ENCODE data around the gene ARHGEF4.

ARHGEF4 gene

DNA sequence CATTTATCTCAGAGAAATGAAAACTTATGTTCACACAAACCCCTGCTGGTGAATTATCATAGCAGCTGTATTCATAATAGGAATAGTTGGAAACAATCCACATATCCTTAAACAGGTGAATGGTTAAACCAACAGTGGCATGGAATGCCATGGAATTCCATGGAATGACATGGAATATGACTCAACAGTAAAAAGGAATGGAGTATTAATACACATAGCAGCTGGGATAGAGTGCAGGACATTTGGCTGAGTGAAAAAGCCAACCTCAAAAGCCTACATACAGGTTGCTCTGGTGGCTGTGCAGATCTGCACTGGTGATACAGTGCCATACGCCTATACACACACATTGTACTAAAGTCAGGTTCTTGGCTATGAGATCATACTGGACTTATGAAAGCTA is 187.0 kb downstream of the ARHGEF4 start:
- no peak for DNase-seq

DNA sequence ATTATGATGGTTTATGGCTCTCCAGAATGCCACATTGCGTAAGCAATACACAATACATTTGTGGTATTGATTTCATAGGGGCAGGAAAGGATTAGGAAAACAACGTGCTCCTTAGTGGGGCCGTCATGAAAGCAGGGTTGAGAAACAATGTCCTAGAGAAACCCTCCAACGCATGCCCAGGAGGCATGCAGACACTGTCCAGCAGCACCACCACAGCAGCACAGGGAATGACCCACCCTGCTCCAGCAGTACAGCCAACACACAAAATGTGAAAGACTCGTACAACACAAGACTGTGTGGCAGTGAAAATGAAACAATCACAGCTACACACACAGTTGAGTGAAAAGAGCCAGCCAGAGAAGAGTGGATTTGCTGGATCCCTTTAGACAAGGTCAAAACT is 190.2 kb downstream of the ARHGEF4 start:
- no peak for DNase-seq

DNA sequence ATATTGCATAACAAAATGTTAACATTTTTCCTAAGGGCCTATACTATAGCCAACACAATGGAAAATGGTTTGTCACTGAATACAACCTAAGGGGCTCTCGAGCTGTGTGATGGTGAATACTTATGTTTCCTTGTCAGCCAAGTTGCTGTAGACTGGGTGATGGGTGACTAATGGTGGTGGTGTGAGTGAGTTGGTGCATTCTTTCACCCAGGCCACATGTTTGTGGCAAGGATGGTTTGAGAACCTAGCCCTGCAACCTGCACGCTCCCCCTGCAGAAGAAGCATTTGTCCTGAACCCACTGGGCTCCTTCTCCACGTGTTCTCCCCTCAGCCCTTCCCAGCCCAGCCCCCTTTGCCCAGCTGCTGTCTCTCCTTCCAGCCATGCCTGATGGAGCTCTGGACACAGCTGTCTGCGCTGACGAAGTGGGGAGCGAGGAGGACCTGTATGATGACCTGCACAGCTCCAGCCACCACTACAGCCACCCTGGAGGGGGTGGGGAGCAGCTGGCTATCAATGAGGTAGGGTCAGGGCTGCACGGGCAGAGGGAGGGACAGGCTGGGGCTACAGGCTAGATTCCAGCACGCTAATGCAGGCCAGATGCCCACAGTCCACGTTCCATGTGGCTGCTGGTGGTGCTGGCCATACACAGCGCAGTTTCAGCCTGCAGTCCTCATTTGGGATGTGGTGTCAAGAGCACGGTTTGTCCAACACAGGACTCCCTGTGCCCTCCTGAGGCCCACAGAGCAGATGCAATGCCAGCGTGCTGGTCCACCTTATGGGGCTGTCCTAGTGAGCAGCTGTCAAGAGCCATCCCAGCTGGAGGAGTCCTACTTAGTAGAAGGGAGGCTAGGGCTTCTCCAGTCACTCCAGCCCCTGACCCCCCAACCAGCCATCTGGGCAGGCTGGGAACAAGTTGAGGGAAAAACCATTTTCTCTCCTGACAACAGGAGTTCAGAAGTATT is 191.1 kb downstream of the ARHGEF4 start:
- no peak for DNase-seq

DNA sequence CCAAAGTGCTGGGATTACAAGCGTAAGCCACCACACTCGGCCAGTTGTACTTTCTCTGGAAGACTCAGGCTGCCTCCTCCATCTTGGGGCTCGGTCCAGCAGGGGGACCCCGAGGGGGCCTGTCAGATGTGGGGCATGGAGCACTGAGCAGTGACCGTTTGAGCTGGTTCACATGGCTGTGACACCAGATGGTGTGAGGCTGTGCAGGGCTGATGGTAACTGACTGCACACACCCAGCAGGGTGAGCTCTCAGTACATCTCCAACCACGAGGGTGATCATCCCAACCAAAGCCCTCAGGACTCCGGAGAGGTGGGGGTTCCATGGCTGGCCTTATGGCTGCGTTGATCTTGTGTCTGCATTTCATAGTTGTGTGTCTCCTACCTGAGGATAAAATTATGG is 193.1 kb downstream of the ARHGEF4 start:
- DNase-seq, result no peak

DNA sequence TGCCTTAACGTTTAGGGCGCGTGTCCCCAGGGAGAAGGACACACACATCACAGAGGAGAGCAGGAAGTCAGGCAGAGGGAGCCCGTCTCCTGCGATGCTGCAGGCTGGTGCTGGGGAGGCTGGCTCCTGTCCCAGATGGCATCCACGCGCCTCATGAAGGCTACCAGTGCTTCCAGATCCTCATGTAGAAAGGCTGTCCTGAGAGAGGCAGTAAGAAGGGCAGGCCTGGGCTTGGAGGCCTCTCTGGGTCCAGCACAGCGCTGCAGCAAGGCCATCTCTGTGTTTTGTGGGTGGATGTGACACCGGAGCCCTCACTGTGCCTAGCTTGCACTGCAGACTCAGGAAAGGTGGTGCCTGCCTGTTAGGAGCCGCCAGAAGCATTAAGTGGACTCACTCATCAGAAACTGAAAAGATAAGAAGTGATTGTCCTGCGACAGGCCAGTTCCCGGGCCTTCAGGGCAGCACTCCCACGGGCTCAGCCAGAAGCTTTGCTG is 193.8 kb downstream of the ARHGEF4 start:
- DNase-seq, result no peak

DNA sequence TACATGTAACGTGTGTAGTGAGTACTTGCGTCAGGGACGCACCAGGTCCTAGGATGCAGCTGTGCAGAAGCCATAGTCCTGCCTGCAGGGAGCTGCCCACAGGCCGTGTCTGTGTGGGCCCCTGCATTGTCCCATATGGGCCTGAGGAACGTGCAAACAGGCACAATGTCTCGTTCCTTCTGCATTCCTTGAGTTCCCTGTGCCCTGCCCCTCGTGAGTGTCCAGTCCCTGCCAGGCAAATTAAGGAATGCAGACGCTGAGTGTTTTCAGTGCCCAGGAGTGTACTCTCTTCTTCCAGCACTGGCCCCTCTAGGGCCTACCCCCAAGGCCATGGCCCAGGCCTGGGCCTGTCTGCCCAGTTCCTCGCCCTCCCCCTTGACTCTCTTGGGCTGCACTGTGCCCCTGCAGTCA is 194.7 kb downstream of the ARHGEF4 start:
- DNase-seq, result no peak

DNA sequence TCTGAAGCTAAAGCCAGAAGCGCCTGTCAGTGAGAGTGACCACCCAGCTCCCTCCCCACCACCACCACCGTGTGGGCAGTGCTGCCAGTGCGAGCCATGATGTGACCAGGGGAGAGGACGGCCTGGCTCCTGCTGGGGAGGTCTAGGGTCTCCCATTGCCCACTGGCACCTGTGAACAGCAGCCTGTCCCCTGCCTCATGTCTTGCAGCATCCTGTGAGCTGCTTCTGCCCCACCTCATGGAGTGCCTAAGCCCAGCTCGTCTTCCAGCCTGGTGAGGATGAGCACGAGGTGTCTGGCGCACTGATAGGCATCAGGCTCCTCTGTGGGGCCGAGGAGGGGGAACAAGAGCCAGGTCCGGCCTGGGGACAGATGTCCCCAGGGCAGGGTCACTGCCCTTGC is 195.2 kb downstream of the ARHGEF4 start:
- DNase-seq, result no peak

DNA sequence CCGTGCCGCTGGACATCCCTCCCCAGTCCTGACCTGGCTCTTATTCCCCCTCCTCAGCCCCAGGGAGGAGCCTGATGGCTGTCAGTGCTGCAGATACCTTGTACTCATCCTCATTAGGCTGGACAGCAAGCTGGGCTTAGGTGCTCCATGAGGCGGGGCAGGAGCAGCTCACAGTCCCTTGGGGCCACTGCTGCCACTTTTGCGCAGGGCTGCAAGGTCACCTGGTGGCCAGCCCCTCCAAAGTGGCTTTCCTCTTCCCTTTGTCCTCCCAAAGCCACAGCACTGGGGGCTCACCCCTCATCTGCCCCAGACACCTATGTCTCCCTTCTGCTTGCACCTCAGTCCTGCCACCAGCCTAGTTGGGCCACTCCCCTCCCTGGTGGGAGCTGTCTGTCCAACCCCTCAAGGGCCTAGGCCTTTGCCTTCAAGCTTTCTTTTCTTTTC is 195.7 kb downstream of the ARHGEF4 start:
- DNase-seq, result no peak

DNA sequence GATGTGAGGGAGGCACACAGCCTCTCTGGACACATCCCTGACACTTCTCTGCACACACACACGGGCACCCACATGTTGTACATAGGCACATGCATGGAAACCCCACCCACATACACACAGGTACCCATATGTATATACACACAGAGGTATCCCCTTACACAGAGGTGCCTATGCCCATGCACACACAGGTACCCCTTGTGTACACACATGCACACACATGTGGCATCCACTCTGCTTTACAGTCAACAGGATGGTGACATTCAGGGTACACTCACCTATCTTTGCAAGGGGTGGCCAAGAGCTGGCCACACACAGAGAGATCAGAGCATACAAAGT is 197.0 kb downstream of the ARHGEF4 start:
- DNase-seq, result no peak

DNA sequence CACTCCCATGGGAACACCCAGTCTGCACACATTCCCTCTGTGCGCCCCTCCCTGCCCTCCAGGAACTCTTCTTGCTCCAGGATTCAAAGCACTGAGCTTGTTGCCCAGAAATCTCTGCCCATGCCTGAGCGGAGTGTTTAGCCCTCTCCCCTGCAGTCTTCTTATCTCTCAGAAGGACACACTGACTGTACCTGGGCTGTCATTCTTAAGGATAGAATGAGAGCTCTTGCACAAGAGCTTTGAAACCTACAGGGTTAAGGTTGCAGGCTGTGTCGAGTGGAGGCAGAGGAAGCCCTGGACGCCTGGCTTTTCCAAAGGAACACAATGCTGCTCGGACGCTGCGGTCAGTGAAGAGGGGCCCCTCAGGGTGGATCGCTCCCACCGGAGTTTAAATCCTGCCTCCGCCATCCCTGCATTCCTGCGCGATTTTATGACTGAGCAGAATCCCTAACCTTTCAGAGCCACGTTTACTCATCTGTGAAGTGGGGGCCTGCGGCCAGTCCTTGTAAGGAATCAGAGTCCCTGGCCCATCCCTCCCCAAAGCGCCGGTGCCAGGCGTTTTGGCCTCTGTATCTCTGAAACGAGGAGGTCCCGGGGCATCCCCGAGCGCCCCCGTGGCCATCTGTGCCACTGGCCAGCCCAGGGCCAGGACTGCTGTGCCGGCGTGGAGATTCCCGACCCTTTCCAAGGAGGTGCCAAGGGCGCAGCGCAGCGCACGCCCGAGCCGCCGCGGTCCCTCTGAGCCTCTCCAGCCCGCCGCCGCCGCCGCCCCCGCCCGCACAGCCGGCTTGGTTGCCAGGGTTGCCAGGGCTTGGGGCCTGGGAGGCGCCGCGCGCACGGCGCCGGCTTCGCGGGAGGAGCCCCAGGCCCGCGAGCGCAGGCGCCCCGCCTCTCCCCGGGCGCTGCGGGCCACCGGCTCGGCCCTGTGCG is 197.7 kb downstream of the ARHGEF4 start:
- DNase-seq, result no peak

DNA sequence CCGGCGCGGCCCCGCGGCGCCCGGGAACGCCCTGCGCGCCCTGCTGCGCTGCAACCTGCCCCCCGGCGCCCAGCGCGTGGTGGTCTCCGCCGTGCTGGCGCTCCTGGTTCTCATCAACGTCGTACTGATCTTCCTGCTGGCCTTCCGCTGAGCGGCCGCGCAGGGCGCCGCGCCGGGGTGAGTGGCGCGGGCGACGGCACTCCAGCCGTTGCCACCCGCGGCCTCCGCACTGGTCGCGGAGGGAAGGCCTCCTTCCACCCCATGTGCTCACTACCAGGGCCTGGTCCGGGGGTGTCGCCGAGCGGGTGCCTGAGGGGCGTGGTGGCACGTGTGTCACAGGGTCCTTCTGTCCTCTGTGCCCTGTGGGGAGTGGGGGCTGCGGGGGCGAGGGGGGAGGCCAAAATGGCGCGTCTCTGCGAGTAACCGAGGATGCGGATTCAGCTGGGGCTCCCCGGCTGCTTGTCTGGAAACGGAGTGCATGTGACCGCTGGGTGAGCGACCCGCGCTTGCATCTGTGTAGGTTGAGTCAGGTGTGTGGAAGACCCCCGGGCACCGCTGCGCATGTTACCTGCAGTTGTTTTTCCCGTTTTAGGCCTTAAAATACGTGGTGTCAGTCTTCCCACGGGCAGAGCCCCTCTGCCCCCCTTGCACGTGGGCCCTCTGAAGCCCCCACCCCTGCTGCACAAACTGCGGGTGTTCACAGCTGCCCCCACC is 198.6 kb downstream of the ARHGEF4 start:
- no peak for DNase-seq

DNA sequence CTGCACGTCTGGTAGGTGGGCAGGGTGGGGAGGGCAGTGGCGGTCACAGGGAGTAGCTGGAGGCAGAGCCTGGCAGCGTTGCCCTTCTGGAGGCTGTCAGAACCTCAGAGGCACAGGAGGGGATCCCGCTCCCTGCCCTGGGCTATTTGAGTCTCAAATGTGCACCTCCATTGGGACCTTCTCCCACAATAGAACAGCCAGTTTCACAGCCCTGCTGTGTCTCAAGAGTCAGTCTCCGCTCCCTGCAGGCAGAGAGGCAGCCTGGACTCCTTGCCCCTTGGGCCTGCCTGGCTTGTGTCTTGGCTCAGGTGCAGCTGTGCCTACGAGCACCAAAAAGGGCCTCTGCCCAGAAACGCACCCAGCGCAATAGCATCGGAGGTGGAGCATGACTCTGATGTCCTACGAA is 199.1 kb downstream of the ARHGEF4 start:
- DNase-seq, result no peak

DNA sequence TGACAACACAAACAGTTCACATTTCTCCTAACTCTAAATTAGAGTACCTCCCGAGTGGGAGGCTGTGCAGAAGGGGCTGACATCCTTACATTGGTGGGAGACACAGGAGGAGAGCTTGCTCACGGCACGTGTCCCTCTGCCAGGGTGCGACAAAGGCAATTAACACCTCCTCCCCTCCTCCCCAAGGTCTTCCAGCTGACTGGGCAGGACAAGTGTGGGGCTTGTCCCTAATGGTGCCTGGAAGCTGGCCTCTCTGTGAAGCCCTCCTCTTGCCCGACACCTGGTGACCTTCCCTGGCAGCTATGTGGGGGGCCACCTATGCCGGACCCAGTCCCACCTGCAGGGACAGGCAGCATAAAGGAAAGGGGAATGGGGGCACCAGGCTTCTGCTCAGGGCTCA is 199.6 kb downstream of the ARHGEF4 start:
- no peak for DNase-seq

DNA sequence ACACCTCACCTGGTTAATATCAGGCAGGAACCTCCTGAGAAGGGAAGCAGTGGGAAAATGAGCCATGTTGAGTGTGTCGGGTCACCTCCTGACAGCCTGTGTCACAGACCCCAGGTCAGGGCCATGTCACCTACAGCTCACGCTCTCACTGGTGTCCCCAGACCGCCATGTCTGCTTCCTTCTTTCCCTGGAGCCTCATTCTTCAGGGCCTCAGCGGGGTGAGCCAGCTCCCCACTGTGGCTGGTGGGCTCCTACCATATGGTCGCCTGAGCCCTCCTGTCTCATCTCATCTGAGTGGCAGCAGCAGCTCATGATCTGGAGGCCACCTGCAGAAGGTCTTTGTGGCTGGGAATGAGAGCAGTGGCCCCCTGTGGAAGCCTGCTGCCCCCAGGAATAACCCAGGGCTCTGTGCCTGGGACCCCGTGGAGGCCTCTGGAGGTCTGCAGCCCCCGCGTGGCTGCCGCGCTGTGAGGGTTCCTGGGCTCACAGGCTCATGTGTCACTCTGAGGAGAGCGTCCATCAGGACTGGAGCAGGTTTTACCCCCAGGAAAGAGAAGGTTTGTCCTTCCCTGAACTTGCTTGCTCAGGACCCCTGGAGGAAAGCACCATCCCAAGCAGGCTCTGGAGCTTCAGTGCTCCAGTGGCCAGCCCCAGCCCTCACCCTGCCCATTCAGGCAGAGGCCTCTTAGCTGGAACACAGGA is 200.1 kb downstream of the ARHGEF4 start:
- DNase-seq, result no peak

DNA sequence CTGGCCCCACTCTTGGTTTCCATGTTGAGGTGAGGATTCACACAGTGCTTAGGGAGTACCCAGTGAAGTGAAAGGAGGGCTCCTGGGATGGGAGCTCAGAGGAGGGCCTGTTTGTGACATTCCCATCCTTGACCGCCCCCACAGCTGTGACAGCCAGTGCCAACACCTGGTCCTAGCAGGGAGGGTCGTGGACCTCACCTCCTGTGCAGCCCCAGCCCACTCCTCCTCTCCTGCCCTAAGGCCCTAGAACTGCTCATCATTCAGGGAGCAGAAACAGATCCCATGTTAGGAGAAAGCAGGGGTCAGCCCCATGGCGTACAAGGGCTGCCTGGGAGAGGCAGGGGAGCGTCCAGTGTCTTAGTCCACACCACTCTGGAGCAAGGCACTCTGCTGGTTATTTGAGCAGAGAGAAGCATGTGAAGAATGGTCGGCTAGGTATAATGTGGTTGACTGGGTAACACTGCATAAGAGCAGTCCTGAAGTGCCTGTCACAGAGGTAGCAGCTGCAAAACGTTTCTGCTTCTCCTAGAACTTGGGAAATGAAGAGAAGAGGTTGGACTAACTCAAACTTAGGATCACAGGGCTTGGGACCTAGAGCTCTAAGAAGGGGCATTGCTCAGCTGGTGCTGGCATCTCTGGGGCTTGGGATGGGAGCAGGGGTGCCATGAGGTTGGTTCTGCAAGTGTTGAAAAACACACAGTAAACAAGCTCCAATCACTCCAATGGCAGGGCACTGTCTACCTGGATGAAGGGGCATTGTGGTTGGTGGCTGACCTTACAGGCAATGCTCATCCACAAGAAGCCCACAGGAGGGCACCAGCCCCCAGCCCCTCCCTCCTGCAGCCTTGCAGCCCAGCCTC is 200.9 kb downstream of the ARHGEF4 start:
- DNase-seq, result no peak

DNA sequence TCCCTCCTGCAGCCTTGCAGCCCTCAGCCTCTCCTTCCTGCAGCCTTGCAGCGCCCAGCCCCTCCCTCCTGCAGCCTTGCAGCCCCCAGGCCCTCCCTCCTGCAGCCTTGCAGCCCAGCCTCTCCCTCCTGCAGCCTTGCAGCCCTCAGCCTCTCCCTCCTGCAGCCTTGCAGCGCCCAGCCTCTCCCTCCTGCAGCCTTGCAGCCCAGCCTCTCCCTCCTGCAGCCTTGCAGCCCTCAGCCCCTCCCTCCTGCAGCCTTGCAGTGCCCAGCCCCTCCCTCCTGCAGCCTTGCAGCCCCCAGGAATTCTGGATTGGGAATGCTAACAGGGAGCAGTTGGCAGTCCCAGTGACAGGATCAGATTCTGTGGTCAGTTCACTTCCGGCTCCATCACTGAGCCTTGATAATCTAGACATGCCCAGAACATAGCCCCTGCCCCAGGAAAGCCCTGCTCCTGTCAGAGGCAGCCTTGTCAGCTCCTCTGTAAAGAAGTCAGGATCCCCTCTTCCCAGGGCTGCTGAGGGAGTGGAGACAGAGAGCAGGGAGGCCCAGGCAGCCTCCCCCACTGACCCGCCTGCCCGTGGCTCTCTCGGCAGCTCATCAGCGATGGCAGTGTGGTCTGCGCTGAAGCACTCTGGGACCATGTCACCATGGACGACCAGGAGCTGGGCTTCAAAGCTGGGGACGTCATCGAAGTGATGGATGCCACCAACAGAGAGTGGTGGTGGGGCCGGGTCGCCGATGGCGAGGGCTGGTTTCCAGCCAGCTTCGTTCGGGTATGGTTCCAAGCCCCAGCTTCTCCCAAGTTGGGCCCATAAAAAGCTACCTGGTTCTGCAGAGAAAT is 201.8 kb downstream of the ARHGEF4 start:
- no peak for DNase-seq

DNA sequence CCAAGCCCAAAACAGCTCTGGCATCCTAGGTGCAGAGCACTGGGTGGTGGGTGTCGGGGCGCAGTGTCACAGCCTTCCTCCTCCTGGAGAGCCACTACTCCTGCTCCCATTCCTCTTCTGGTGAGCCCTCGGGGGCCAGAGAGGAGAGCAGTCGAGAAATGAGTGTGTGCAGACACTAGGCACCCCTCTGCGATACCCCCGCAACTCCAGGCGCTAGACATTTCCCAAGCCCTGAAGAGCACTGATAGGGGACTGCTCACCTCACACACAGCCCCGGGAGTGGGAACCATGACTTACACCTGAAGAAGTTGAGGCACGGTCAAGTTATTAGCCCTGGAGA is 202.4 kb downstream of the ARHGEF4 start:
- no peak for DNase-seq

DNA sequence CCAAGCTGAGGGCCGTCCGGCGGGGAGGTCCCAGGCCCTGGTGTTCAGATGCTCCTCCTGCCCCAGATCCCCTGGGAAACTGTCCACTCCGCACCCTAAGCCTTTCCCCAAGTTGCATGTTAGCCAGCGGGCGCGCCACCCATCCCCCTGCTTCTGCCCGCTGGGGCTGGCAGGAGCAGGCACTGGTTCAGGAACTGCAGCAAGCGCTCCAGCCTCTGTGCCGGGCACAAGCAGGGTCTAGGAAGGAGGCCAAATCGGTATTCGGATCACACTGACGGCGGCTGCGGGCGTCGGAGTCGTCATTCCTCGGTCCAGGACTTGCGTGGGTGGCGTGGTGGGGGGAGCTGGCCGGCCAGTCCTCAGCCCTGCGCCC is 202.8 kb downstream of the ARHGEF4 start:
- no peak for DNase-seq

DNA sequence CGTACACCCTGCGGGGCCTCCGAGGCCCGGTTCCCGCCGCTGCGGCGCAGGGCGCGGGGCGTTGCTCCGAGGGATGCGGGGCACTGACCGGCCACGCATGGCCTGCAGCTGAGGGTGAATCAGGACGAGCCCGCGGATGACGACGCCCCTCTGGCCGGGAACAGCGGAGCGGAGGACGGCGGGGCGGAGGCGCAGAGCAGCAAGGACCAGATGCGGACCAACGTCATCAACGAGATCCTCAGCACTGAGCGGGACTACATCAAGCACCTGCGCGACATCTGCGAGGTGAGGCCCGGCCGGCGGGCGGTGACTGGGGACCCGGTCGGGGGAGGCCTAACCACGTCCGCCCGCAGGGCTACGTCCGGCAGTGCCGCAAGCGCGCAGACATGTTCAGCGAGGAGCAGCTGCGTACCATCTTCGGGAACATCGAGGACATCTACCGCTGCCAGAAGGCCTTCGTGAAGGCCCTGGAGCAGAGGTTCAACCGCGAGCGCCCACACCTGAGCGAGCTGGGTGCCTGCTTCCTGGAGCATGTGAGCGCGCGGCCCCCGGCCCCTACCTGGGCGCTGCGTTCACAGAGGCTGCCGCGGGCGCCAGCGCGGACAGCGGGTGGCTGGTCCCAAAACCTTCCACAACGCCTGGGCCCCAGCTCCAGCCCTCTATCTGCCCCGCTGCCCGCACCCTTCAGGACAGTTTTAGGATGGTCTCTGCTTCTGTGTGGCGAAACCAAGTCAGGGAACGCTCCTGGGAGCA is 203.4 kb downstream of the ARHGEF4 start:
- no peak for DNase-seq

All from NCI-H774 (cell line).